ENCODE results near the gene RNF157. TPM values are rescaled to one million over a fixed set of nuclear protein-coding genes. Genes with fewer than 3 reads are reported as not detected.

The RNF157 gene
- total and polyA plus RNA-seq, 12 donors = 2.3 to 6.1 (median 4.5) TPM

GRCh38 chr17:76179496-76180467 lies 60.5 kb downstream of the RNF157 start:
- no peak for DNase-seq
- H3K36me3 ChIP-seq (replicated peaks in 1 of 2) = no peaks in the 10 kb centered on the region
- no peak for TF ChIP-seq POLR2A (IDR thresholded peaks at IDR 0.05)
- TF ChIP-seq, protein P1, sequence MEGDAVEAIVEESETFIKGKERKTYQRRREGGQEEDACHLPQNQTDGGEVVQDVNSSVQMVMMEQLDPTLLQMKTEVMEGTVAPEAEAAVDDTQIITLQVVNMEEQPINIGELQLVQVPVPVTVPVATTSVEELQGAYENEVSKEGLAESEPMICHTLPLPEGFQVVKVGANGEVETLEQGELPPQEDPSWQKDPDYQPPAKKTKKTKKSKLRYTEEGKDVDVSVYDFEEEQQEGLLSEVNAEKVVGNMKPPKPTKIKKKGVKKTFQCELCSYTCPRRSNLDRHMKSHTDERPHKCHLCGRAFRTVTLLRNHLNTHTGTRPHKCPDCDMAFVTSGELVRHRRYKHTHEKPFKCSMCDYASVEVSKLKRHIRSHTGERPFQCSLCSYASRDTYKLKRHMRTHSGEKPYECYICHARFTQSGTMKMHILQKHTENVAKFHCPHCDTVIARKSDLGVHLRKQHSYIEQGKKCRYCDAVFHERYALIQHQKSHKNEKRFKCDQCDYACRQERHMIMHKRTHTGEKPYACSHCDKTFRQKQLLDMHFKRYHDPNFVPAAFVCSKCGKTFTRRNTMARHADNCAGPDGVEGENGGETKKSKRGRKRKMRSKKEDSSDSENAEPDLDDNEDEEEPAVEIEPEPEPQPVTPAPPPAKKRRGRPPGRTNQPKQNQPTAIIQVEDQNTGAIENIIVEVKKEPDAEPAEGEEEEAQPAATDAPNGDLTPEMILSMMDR (IDR thresholded peaks at IDR 0.05) = no peak
- H3K4me1 ChIP-seq (replicated peaks in 1 of 2) = peaks cover 3% of the 10 kb centered on the region in 2 donors
- no peak overlapping the region for H3K27ac ChIP-seq
- H3K27me3 ChIP-seq = no peaks in the 10 kb centered on the region
- intact Hi-C loops (cut with DNase I) = loop anchor here in 1 of 2 donors (5.0 to 10.0 kb wide), 2 partner anchors 57 to 165 kb away; no protein-coding TSS in a partner anchor
- H3K9me3 ChIP-seq (replicated peaks in 1 of 3) = no peaks in the 10 kb centered on the region
- no peak overlapping the region for H3K4me3 ChIP-seq
- 78 to 83% (median 81%) methylated on average over 6 of the region's 6 CpGs for WGBS, 4 donors

- intact Hi-C loops (cut with DNase I) = loop anchor here in 1 of 2 donors (10.0 kb wide), 1 partner anchor 163 kb away; no protein-coding TSS in a partner anchor
- no peak for TF ChIP-seq POLR2A (IDR thresholded peaks at IDR 0.05)
- TF ChIP-seq, protein P1 (IDR thresholded peaks at IDR 0.05) = no peak
- no peaks in the 10 kb centered on the region for H3K36me3 ChIP-seq (replicated peaks in 1 of 2)
- no peak overlapping the region for H3K27ac ChIP-seq
- no peaks in the 10 kb centered on the region for H3K27me3 ChIP-seq
- DNase-seq = no peak
- WGBS, 4 donors = 82 to 96% (median 87%) methylated on average over 6 to 10 of the region's 10 CpGs
- H3K4me3 ChIP-seq = no peak overlapping the region
- H3K9me3 ChIP-seq (replicated peaks in 1 of 3) = no peaks in the 10 kb centered on the region
- no peaks in the 10 kb centered on the region for H3K4me1 ChIP-seq (replicated peaks in 1 of 2)
Observed at GRCh38 chr17:76178124-76178523, 62.2 kb downstream of the RNF157 start.

- intact Hi-C loops (cut with DNase I) = loop anchor here in 1 of 2 donors (10.0 kb wide), 1 partner anchor 162 kb away; no protein-coding TSS in a partner anchor
- H3K36me3 ChIP-seq (replicated peaks in 1 of 2) = no peaks in the 10 kb centered on the region
- no peaks in the 10 kb centered on the region for H3K4me1 ChIP-seq (replicated peaks in 1 of 2)
- H3K4me3 ChIP-seq = no peak overlapping the region
- H3K9me3 ChIP-seq (replicated peaks in 1 of 3) = no peaks in the 10 kb centered on the region
- no peak overlapping the region for H3K27ac ChIP-seq
- 90 to 98% (median 93%) methylated on average over 6 to 34 of the region's 34 CpGs for WGBS, 4 donors
- DNase-seq = no peak
- H3K27me3 ChIP-seq = no peaks in the 10 kb centered on the region
- TF ChIP-seq, protein P1 (IDR thresholded peaks at IDR 0.05) = no peak
- TF ChIP-seq POLR2A (IDR thresholded peaks at IDR 0.05) = no peak
Observed at GRCh38 chr17:76176701-76177574, 63.4 kb downstream of the RNF157 start.

- intact Hi-C loops (cut with DNase I) = loop anchor here in 1 of 2 donors (10.0 kb wide), 1 partner anchor 159 kb away; no protein-coding TSS in a partner anchor
- 82 to 84% (median 83%) methylated on average over 9 of the region's 9 CpGs for WGBS, 4 donors
- Histone ChIP-seq H3K27me3 (no peaks in the 10 kb centered on the region), H3K27ac (no peak overlapping the region), H3K36me3 (replicated peaks in 1 of 2) (no peaks in the 10 kb centered on the region), H3K9me3 (replicated peaks in 1 of 3) (no peaks in the 10 kb centered on the region), H3K4me1 (replicated peaks in 1 of 2) (no peaks in the 10 kb centered on the region), H3K4me3 (no peak overlapping the region)
- TF ChIP-seq POLR2A (IDR thresholded peaks at IDR 0.05) = no peak
- TF ChIP-seq, protein P1 (IDR thresholded peaks at IDR 0.05) = no peak
- DNase-seq = no peak
Observed at GRCh38 chr17:76174037-76174436, 66.3 kb downstream of the RNF157 start.

All from adrenal gland (tissue), 12 donors.